ENCODE results near the gene SHKBP1.

DNA sequence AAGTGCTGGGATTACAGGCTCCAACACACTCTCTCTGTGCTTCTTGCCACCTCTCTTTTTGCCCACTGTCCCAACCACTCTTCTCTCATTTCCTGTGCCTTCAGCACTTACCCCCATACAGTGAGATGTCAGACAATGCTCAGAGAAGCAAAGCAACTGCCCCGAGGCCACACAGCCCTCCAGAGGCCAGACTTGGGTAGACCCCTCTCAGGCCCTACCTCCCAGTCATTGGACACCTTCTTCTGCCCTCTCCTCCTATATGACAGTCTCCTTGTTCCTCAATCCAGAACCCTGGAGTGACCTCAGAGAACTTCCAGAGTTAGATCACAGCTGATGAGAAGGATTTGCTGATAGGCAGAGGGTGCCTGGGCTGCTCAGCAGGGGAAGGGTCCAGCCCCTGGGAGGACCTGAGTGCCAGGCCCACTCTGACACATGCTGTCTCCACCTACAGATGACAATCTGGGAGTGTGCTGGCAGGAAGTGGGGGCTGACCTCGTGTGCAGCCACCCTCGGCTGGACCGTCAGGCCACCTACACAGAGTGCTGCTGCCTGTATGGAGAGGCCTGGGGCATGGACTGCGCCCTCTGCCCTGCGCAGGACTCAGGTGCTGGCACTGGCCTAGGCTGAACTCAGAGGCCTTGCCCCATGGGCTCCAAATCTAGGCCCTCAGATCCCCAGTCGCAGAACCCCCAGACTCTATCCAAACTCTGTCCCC, 48.9 kb downstream of the SHKBP1 start:
- no peak for TF ChIP-seq POLR2AphosphoS5 (IDR thresholded peaks at IDR 0.05; ENCODE audit: low read depth, low read length)
- TF ChIP-seq RNF2 (IDR thresholded peaks at IDR 0.05; ENCODE audit: borderline replicate concordance, low read depth, low read length, missing control alignments, poor library complexity, severe bottlenecking): no peak
- TF ChIP-seq, protein P1, sequence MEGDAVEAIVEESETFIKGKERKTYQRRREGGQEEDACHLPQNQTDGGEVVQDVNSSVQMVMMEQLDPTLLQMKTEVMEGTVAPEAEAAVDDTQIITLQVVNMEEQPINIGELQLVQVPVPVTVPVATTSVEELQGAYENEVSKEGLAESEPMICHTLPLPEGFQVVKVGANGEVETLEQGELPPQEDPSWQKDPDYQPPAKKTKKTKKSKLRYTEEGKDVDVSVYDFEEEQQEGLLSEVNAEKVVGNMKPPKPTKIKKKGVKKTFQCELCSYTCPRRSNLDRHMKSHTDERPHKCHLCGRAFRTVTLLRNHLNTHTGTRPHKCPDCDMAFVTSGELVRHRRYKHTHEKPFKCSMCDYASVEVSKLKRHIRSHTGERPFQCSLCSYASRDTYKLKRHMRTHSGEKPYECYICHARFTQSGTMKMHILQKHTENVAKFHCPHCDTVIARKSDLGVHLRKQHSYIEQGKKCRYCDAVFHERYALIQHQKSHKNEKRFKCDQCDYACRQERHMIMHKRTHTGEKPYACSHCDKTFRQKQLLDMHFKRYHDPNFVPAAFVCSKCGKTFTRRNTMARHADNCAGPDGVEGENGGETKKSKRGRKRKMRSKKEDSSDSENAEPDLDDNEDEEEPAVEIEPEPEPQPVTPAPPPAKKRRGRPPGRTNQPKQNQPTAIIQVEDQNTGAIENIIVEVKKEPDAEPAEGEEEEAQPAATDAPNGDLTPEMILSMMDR (IDR thresholded peaks at IDR 0.05; ENCODE audit: control extremely low read depth in 1 of 3, insufficient read depth in 1 of 3, low read depth in 1 of 3, low read length in 3 of 3): no peak
- TF ChIP-seq YY1 (IDR thresholded peaks at IDR 0.05; ENCODE audit: low read depth, low read length): no peak
- no peak for TF ChIP-seq SIRT6 (IDR thresholded peaks at IDR 0.05; ENCODE audit: low read length)
- TF ChIP-seq TCF12 (IDR thresholded peaks at IDR 0.05; ENCODE audit: low read depth, low read length): no peak
- TF ChIP-seq SAP30 (IDR thresholded peaks at IDR 0.05; ENCODE audit: insufficient read depth, insufficient replicate concordance, low read length): no peak
- TF ChIP-seq, protein P2, sequence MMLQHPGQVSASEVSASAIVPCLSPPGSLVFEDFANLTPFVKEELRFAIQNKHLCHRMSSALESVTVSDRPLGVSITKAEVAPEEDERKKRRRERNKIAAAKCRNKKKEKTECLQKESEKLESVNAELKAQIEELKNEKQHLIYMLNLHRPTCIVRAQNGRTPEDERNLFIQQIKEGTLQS (IDR thresholded peaks at IDR 0.05; ENCODE audit: insufficient read depth, low read depth, low read length): no peak
- no peak for TF ChIP-seq ZNF274 (IDR thresholded peaks at IDR 0.05; ENCODE audit: borderline replicate concordance, extremely low read depth, low read length)
- no peak for TF ChIP-seq NRF1 (IDR thresholded peaks at IDR 0.05; ENCODE audit: low read depth, low read length)
- TF ChIP-seq TAF1 (IDR thresholded peaks at IDR 0.05; ENCODE audit: low read depth, low read length): no peak
- TF ChIP-seq, protein P3, sequence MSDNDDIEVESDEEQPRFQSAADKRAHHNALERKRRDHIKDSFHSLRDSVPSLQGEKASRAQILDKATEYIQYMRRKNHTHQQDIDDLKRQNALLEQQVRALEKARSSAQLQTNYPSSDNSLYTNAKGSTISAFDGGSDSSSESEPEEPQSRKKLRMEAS (IDR thresholded peaks at IDR 0.05): no peak
